Bronchial smooth muscle cell (primary cell): Measurements from ENCODE around the gene SEMA4C. TPM values are rescaled to one million over a fixed set of nuclear protein-coding genes. Genes with fewer than 3 reads are reported as not detected.

Source experiments
- total RNA-seq: library from RNA; depleted of rRNA; stranded (reverse); fragments of >200 nt; gene quantifications from 2 replicates; pipeline ENCODE4 v1.2.1, GENCODE V29; 2014

Gene SEMA4C
- 13.4 and 26.8 TPM in 2 replicates for total RNA-seq

DNA sequence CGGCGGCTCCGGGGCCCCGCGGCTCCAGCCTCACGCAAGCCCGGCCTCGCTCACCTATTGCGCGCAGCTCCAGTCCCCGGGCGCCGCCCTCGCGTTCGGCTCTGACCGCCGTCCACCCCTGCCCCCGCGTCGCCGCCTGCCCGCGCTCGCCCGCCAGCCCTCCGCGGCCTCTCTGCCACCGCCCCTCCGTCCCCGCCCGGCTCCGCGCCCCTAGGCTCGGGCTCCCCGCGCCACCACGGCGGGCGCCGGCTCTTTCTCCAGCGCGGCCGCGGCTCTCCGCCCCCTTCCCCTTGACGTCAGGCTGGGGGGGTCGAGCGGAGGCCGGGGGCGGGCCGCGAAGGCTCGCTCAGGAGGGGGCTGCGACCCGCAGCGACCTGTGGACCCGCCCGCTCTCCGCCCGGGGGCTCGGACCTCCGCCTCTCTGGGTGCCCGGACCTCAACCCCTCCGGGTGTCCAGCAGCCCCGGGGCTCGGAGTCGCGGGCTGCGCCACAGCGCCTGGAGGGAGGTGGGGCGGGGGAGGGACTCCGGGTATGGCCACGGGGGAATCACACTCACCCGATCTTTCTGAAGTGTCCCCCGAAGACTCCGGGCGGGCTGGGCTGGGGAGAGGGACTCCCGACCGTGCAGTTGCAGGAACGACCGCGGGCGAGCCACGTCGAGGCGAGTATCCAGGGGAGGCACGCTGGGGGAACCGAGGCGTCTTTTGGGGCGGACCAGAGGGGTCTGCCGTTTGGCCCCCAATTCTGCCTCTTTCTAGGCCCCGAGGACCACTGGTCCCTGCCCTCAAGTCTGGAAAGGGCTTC lies at the start of gene SEMA4C:
Gene SEMA4C (minus strand): TSS at position 259 of the 804 bp plus-strand sequence. CDS start 2,194 bp downstream, outside the sequence.

DNA sequence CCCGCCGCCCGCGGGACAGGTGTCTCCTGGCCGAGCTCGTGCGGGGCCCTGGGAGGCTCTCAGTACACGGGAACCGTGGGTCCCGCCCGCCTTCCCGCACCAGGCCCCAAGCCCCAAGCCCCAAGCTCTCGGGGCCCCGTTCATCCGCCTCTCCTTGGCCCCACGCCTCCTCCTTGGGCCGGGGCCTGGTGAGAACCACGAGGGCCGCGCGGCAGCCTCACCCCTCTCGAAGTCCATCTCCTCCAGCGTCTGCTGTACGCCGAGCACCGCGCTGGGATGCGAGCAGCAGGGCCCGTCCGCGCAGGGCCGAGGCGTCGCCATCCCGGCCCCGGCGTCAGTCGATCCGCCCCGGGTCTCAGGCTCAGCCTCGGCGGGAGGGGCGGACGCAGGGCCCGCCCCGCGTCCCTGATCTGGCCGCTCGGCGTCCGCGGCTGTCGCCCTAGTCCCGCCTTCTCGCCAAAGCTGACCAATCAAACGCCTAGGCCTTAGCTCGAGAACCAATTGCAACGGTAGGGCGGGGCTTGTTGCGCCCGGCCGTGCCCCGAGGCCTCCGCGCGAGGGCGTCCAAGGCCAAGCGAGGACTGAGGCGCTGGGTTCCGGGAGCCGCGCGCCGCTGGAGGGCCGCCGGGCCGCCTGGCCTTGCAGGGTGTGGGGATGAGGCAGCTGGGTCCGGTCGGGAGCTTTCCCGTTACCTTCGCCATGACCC lies 12.1 kb downstream of the SEMA4C start, which contains the start of gene ANKRD39:
Gene ANKRD39 (minus strand): TSS at position 350 of the 706 bp plus-strand sequence. CDS start 29 bp downstream, at position 321.

GRCh38 chr2:96843538-96844268 lies 26.2 kb downstream of the SEMA4C start, which contains the start of gene ANKRD23:
Gene ANKRD23 (minus strand): TSS chr2:96844021. CDS start chr2:96843992, 29 bp downstream.

GRCh38 chr2:96816127-96816835 lies 53.6 kb downstream of the SEMA4C start, which contains the start of gene CNNM3:
Gene CNNM3 (plus strand): TSS chr2:96816268. CDS start chr2:96816278, 10 bp downstream.

Other genes with a start within 250 kb of the SEMA4C start
- 31.2 and 36.2 TPM in 2 replicates for gene KANSL3, start 231.8 kb downstream of the SEMA4C start, total RNA-seq
- gene FER1L5, start 227.3 kb downstream of the SEMA4C start, total RNA-seq: 1.1 and 1.4 TPM in 2 replicates
- 21.0 and 27.7 TPM in 2 replicates for gene LMAN2L, start 130.0 kb downstream of the SEMA4C start, total RNA-seq
- gene CNNM4, start 109.2 kb downstream of the SEMA4C start, total RNA-seq: 2.2 and 2.3 TPM in 2 replicates
- gene CNNM3, start 53.8 kb downstream of the SEMA4C start, total RNA-seq: 3.9 and 9.8 TPM in 2 replicates
- gene ANKRD23, start 26.1 kb downstream of the SEMA4C start, total RNA-seq: 0.95 and 1.6 TPM in 2 replicates
- 4.3 and 7.4 TPM in 2 replicates for gene ANKRD39, start 12.1 kb downstream of the SEMA4C start, total RNA-seq
- not detected in 2 replicates for gene FAM178B, start 116.5 kb upstream of the SEMA4C start, total RNA-seq
- 4.1 and 7.2 TPM in 2 replicates for gene FAHD2B, start 224.8 kb upstream of the SEMA4C start, total RNA-seq
- gene ANKRD36, start 243.1 kb upstream of the SEMA4C start, total RNA-seq: 15.9 and 41.6 TPM in 2 replicates